Measurements from ENCODE around the gene MEI4.
"Not testable (repeated sequence)": the region's sequence is repeated elsewhere in the genome, so short reads cannot be mapped to it uniquely, and the experiment has no call there.

Gene MEI4

DNA sequence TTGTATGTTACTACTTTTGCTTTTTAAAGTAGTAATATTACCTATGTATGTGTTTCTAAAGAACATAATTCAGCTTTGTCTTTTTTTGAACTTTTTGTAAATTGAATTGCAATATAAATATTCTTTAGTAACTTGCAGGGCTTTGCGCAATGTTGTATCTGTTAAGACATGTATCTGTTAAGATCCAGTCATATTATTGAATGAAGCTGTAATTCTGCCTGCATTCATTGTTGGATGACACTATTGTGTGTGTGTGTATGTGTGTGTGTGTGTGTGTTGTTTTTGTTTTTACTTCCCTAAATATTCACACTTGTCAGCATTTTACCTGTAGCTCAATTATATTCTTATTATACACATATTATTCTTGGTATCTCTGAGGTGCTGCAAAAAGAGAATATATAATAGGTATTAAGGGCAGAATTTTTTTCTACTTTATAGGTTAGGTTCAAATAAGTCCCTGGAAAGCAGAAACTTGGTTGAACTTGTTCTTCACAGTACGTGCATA lies 164.0 kb downstream of the MEI4 start:
- no peak for DNase-seq

DNA sequence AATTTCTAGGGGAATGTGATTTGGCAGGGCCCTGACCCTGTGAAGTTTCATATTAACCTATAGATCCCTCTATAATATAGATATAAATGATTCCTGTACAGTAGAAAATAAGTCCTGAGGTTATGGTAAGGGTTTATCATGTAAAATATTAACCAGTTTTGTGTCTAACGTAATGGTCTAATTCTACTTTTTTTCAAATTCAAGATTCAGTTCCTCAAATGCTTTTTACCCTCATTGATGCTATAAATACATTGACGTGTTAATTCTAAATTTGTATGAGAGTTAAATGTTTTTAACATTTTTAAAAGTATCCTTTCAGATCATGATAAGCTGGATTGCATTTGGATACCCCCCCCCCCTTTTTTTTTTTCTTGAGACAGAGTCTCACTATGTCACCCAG lies 169.4 kb downstream of the MEI4 start:
- DNase-seq: no peak

DNA sequence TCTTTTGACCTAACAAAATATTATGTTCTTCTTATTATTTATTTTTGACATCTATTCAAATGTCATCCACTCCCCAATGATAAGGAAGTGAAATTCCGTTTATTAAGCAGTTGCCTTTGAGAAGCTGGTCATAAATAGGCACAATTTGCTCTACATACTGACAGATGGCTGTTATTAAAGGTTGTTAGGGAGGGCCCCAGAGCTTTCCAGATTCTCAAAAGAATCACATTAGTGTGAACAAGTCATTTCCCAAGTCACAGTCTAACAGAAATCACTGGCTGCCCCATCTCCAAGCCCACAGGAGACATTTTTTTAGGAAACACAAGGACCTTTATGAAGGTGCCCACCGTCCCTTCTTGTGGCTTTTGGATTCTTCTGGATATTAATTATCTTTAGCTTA lies 172.4 kb downstream of the MEI4 start:
- no peak for DNase-seq

DNA sequence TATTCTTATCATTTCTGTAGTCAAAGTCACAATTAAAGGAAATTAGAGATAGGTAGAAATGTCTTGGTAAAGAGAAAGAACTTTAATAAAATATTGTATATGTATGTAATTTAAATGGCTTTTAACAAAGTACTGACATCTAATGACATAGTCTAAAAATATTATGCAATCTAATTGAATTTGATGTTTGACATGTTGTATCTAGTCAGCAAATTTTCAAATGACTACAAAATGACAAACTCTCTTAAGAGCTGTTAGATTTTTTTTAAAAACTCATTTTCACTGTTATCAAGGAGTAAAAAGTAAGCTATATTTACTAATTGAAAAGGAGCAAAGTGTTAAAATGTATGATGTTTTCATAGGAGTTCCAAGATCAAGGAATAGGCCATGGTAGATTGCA lies 176.9 kb downstream of the MEI4 start:
- no peak for DNase-seq

DNA sequence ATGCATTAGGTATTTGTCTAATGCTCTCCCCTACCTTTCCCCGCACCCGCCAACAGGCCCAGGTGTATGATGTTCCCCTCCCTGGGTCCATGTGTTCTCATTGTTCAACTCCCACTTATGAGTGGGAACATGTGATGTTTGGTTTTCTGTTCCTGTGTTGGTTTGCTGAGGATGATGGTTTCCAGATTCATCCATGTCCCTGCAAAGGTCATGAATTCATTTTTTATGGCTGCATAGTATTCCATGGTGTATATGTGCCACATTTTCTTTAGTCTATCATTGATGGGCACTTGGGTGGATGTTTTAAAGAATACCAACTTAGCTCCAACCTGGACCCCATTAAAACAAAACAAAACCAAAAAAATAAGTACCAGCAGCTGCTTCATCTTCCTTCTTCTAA lies 180.9 kb downstream of the MEI4 start:
- DNase-seq: not testable (repeated sequence)

DNA sequence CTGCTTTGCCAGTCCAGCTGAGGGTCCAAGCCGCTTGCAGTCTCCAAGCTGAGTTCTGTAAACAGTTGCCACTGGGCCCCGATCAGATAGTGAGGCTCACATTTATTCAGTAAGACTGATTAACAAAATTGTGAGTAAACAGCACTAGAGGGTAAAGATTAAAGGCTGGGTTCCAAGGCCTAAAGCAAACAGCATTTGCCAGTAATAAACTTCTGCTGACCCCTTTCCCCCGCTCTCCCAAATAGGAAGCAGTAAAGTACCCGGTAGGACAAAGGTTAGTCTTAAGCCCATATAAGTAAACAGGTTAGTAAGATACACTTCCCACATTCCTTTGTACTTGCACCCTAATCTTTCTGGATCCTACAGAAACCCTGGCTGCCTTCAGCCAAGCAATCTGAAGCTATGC lies 181.8 kb downstream of the MEI4 start:
- no peak for DNase-seq

DNA sequence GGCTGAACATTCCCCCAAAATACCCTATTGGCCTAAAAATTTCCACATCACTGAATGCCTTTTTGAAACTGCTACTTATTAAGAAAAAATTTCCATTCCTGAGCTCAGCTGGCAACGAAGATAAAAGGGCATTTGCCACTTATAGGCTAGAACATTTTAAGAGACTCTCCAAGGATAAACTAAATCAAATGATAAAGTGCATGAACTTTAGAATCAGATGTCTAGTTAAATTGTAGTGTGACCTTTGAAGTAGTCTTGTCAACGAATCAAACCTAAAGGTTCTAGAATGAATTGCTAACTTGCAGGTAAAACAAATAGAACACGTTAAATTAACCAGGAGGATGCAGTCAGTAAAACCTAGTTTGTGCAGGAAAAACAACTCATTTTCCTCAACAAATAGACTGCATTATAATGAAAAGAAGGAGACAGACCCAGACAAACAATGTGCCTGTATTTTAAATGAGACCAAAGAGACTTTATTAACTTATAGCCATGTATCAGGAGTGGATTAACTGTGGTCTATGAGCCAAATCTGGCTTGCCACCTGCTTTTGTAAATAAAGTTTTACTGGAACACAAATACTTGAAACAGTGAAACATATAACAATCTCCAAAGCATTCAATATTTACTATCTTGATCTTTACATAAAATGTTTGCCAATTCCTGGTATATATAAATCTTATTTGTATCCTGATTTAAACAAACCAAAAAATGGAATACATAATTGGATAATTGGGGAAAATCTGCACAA lies 184.4 kb downstream of the MEI4 start:
- DNase-seq: no peak

DNA sequence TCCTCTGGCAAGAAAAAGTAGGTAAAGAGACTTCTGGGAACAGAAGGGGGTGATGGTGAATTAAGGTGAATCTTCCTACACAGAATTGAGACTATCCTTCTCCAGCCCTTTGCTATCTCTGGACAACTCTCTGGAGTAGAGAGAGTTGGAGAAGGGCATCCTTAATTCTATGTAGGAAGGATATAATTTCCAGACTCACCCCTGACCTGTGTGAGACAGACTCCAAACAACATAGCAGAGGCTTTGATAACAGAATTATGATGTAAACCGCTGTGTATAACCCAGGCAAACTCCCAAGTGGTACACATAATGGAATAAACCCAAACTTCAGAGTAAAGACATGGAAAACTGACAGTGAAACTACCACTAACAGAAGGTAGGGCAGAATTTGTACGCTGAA lies 186.5 kb downstream of the MEI4 start:
- DNase-seq: no peak

DNA sequence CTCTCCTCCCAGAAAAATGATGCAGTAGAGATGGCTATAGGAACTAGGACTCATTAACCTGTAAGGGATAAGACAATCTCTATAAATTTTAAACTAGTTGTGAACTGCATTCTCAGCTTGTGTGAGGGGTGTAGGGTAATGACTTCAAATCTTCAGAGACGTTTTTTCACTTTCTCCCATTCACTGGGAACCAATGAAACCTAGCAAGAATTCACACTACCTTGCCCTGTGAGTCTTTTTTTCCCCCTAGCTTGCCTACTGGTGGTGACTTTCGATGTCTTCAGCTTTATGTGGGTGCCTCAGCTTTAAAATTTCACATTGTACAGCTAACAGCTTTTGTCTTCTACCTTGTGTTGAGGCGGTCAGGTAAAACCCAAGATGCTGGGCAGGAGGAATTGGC lies 192.0 kb downstream of the MEI4 start:
- DNase-seq: no peak

DNA sequence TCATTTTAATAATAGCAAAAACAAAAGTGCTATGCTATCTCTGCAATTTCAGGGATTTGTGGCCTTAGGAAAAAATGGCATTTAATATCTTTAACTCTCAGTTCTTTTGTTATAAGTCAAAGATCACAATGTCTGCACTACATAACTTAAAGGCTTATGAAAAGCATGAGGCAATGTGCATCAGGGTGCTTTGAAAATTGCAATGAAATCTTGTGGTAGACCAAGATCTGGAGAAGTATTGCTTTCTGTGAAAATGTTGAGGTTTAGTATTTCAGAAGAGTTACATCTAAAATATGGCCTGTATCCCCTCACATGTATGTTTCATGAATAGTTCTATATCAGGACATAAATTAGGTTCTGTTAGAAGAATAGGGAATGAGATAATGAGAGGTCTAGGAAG lies 200.6 kb downstream of the MEI4 start:
- DNase-seq: no peak

DNA sequence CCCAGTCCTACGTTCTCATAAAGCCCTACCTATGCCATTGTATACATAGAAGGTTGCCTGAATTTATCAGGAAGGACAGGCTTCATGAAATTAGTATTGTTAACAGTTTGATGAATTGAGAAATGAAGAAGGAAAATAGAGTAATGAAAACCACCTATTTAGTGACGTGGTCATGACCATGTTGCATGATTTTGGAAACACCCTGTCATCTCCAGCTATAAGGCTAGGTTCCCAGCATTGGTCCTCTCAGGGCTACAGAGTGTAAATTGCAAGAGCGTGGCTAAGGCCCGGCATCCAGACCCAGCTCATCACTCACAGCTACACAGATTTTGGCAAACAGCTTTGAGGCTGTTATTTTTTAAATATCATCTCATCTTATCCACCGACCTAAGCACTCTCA lies 203.6 kb downstream of the MEI4 start:
- DNase-seq: no peak

DNA sequence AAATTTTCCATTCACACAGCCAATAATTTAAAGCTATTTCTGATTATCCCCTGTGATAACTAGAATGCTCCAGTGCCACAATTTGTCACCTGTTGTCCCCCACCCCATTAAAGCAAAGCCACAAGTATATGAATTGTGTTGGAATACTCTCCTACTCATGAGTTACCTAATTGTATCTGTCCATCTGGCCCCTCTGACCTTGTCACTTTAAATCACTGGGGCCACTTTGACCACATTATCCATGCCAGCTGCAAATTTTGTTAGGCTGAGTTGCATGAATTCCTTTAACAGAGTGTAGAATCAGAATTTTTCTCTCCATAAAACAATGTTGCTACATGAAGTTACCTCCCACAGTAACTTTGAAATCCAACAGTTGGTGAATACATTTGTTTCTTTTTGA lies 204.6 kb downstream of the MEI4 start:
- no peak for DNase-seq

DNA sequence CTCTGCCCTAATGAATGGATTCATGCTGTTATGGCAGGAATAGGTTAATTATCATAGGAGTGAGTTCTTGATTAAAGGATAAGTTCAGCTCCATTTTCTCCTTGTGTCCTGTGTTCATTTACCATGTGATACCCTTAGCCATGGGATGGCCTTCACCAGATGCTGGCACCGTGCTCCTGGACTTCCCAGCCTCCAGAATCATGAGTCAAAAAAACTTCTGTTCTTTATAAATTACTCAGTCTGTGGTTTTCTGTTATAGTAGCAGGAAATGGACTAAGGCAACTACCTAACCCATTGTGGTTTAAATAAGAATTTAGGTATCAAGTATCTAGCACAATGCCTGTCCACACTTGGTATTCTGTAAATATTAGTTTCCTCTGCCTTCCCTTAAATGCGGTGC lies 223.5 kb downstream of the MEI4 start:
- DNase-seq: no peak

DNA sequence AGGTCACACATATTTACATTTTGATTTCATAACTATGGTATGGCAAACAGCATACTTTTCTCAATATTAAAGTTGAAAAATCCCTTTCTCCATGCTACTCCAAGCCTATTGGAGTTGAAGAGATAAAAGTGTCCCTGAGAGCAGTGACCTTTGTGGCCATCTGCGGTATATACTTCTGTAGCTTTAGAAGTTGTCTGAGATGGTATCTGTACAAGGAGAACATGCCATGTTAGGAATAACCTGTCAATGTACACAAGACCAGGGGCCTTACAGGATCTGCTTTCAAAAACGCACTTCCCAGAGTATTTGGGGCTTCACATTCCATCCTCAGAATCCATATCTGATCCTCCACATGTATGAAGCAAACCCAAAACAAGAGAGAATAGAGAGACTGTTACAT lies 226.7 kb downstream of the MEI4 start:
- no peak for DNase-seq

DNA sequence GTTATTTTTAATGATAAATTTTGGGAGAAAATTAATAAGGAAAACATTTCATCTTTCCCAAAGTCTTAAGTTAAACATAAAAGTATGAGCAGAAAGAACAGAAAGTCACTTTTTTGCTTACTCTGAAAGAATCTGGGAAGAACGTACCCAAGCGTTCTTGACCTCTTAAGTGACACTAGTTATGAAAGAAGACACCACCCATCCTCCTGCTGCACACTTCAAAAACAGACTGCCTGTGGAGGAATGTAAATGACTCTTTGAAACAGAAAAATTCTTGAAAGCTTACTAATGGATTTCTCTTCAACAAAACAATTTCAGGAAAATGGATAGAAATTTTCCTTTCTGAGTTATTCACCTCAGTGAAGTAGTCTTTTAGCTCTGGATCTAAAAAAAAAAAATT lies 227.7 kb downstream of the MEI4 start:
- DNase-seq: no peak

DNA sequence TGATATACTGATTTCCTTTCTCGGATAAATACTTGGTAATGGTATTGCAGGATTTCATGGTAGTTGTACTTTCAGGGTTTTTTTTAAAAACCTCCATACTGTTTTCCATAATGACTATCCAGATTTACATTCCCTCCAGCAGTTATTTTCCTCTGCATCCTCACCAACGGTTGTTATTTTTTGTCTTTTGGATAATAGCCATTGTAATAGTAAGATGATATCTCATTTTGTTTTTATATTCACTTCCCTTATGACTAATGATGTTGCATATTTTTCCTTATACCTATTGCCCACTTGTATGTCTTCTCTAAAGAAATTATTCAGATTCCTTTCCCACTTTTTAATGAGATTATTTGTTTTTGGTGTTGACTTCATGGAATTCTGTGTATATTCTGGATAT lies 231.0 kb downstream of the MEI4 start:
- DNase-seq: no peak

DNA sequence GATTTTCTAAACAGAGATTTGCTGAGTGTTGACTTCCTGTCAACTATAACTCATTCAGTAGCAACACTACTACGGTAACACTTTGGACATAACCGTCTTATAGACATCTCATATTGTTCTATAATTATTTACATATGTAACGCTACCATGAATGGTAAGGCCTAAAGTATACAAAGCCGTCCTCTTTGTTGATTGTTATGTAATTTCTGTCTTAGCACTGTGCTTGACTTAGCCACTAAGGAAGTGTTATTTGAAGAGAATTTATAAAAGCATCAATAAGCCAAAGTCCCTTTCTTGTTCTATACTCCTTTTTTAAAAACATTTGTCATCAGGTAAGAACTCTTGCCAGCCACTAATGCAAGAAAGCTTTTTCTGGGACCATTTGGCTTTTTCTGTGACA lies 240.6 kb downstream of the MEI4 start:
- DNase-seq: no peak

DNA sequence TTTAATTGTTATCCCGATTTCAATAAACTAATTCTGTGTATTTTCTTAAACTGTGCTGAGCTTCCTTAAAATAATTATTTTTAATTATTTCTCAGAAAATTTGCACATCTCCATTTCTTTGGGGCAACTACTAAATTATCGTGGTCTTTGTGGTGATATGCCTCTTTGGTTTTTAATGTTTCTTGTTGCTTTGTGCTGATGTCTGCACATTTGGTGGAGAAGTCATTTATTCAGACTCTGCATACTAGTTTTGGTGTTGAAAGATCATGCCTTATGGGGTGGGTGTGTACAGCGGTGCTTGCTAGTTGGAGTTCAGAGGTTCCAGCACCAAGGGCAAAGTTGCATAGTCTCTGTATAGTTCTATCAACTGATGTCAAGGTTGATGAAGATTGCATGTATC lies 253.2 kb downstream of the MEI4 start:
- DNase-seq: no peak

DNA sequence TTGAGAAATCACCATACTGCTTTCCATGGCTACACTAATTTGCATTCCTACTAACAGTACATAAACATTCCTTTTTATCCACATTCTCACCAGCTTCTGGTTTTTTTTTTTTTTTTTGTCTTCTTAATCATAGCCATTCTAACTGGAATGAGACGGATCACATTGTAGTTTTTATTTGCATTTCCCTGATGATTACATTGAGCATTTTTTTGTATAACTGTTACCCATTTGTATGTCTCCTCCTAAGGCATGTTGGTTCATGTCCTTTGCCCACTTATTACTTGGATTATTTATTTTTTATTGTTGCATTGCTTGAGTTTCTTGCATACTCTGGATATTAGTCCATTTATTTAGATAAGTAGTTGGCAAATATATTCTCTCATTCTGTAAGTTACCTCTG lies 258.0 kb downstream of the MEI4 start:
- DNase-seq: no peak

DNA sequence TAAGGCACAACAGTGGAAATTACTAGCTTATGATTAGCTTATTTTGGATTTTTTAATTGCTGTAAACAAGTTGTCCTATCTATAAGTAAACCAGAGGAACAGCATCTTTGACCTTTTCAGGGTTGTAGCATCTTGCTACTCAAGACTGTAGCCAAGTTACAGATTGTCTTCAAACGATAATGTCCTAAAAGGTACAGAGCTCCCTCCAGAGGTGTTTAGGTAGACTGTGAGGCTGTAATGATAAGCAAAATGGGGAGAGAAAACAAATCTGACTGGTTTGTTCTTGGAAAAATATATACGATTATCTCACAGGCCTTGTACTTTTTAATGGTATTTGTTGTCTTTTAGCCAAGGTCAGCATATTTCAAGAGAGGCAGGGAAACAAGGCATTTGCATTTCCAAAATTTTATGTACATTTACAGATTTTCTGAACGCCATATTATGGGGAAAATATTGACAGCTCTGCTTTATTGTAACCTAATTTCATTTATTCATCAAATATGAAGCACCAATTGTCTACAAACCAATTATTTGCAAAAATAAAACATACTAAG lies 273.4 kb downstream of the MEI4 start:
- DNase-seq: no peak

DNA sequence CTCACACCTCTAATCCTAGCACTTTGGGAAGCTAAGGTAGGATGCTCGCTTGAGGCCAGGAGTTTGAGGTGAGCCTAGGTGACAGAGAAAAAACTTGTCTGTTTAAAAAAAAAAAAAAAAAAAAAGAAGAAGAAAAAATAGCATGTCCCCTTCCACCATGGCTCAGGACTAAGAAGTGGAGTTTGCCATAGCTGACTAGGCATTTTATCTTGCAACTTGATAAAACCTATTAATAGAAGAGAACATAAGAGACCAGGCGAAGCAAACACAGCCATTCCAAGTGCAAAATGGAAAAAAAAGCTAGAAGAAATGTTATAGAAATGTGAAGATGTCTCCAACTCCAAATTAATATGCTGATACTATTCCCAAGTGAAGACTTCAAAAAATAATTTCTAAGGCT lies 277.5 kb downstream of the MEI4 start:
- no peak for DNase-seq

DNA sequence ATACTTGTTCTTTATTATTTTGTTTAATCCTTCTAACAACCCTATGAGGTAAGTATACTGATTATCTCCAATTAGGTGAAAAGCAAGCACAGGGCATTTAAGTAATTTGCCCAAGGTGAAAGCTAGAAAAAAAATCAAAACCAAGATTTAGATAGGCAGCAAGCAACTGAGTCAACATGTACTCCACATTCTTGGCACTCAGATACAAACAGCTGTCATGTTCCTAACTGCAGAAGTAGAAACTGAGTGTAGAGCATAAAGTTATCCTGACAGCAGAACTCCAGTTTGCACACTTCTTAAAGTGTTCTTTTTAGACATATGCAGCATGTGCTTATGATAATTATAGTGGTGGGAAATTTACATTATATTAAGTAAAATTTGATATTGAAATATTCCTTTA lies 278.1 kb downstream of the MEI4 start:
- no peak for DNase-seq

DNA sequence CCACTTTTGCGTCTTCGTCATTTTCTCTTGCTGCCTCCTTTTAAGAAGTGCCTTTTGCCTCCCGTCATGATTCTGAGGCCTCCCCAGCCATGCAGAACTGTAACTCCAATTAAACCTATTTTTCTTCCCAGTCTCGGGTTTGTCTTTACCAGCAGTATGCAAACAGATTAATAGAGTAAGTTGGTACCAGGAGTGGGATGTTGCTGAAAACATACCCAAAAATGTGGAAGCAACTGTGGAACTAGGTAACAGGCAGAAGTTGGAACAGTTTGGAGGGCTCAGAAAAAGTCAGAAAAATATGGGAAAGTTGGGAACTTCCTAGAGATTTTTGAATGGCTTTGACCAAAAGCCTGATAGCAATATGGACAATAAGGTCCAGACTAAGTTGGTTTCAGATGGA lies 309.2 kb downstream of the MEI4 start:
- no peak for DNase-seq

DNA sequence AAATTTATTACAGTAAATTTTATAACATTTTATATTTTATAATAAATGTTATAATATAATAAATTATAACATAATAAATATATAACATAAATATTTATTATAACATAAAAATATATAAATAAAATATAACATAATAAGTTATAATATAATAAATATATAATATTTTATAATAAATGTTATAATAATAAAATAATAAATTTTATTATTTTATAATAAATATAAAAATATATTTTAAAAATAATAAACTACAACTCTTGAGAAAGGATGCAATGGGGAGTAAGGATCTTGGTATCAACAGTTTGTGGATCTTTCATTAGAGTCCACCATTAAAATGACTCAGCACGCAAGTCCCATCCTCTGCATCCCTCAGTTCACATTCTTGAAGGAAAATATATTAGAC lies 312.6 kb downstream of the MEI4 start:
- DNase-seq: no peak

DNA sequence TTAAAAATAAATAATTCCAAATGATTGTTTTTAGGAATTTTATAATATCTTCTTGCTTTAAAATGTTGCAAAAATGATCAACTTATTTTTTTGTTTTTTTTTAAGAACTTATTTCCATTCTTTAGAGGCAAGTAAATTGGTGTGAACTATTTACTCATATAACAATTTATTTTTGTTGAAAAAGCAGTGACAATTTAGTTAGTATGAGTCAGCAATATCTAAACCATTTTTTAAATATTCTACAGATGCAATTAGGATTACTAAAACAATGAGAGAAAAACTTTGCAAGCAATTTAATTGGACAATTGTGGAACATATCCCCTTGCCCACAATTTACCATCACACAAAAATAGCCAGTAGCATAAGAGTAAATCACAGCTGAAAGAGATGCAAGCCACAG lies 319.5 kb downstream of the MEI4 start:
- DNase-seq: no peak

Data from activated gamma-delta T cell (primary cell).